ENCODE data around the gene MACO1.

- no peak for TF ChIP-seq CTCF (IDR thresholded peaks at IDR 0.05; ENCODE audit: low read depth, low read length, poor library complexity, severe bottlenecking)
- no peak for TF ChIP-seq EZH2phosphoT487 (IDR thresholded peaks at IDR 0.05; ENCODE audit: borderline replicate concordance, low read length)
These were observed 96.6 kb downstream of the MACO1 start for GRCh38 chr1:25527226-25527846.

Data from DOHH2 (cell line).